HEK293 (cell line): ENCODE data around the gene ERO1B.
A peak's percentile ranks its signal among the peaks of the same experiment; 100 is the strongest.

Experiments used
- ATF2 ChIP-seq: fragments of 450-650 bp; formaldehyde crosslinking; IDR thresholded peaks from 2 replicates; pipeline ENCODE4 v1.5.1; 2016; ENCODE audit warnings: missing biosample characterization, missing genetic modification characterization, low read depth
- IKZF3 ChIP-seq: fragments of 450-650 bp; IDR thresholded peaks from 2 replicates; pipeline ENCODE4 v1.5.0; 2018; ENCODE audit warnings: missing biosample characterization, mild to moderate bottlenecking, missing genetic modification characterization, moderate library complexity
- OSR2 ChIP-seq: fragments of 450-650 bp; formaldehyde crosslinking; IDR thresholded peaks from 2 replicates; pipeline ENCODE4 v1.5.1; 2016; ENCODE audit warnings: missing biosample characterization, missing genetic modification characterization
- PATZ1 ChIP-seq: fragments of 450-650 bp; formaldehyde crosslinking; IDR thresholded peaks from 2 replicates; pipeline ENCODE4 v1.5.1; 2016; ENCODE audit warnings: missing biosample characterization, missing genetic modification characterization
- PRDM10 ChIP-seq: fragments of 450-650 bp; formaldehyde crosslinking; IDR thresholded peaks from 2 replicates; pipeline ENCODE4 v1.5.1; 2016; ENCODE audit warnings: missing biosample characterization, missing genetic modification characterization
- YY1 ChIP-seq: fragments of 450-650 bp; formaldehyde crosslinking; IDR thresholded peaks from 2 replicates; pipeline ENCODE4 v1.5.1; 2018; ENCODE audit warnings: missing biosample characterization, missing genetic modification characterization
- ZBTB21 ChIP-seq: fragments of 450-650 bp; formaldehyde crosslinking; IDR thresholded peaks from 2 replicates; pipeline ENCODE4 v1.5.1; 2017; ENCODE audit warnings: missing biosample characterization, missing genetic modification characterization
- ZBTB44 ChIP-seq: fragments of 450-650 bp; IDR thresholded peaks from 2 replicates; pipeline ENCODE4 v1.5.1; 2018; ENCODE audit warnings: missing biosample characterization, mild to moderate bottlenecking, missing genetic modification characterization
- ZBTB8A ChIP-seq: fragments of 450-650 bp; formaldehyde crosslinking; IDR thresholded peaks from 2 replicates; pipeline ENCODE4 v1.5.1; 2016; ENCODE audit warnings: missing biosample characterization, missing genetic modification characterization
- ZFHX2 ChIP-seq: fragments of 450-650 bp; formaldehyde crosslinking; conservative IDR thresholded peaks from 2 replicates; pipeline ENCODE4 v1.5.1; 2016; ENCODE audit warnings: missing biosample characterization, missing genetic modification characterization
- ZNF112 ChIP-seq: fragments of 450-650 bp; formaldehyde crosslinking; IDR thresholded peaks from 2 replicates; pipeline ENCODE4 v1.5.0; 2017; ENCODE audit warnings: missing biosample characterization, missing genetic modification characterization
- ZNF132 ChIP-seq: fragments of 450-650 bp; formaldehyde crosslinking; IDR thresholded peaks from 2 replicates; pipeline ENCODE4 v1.5.1; 2017; ENCODE audit warnings: missing biosample characterization, missing genetic modification characterization, borderline replicate concordance
- ZNF148 ChIP-seq: fragments of 450-650 bp; formaldehyde crosslinking; IDR thresholded peaks from 2 replicates; pipeline ENCODE4 v1.5.0; 2017; ENCODE audit warnings: missing biosample characterization, missing genetic modification characterization, borderline replicate concordance
- ZNF175 ChIP-seq: fragments of 450-650 bp; formaldehyde crosslinking; IDR thresholded peaks from 2 replicates; pipeline ENCODE4 v1.5.1; 2016; ENCODE audit warnings: missing biosample characterization, missing genetic modification characterization
- ZNF18 ChIP-seq: fragments of 450-650 bp; formaldehyde crosslinking; IDR thresholded peaks from 2 replicates; pipeline ENCODE4 v1.5.1; 2016; ENCODE audit warnings: missing biosample characterization, missing genetic modification characterization
- ZNF292 ChIP-seq: fragments of 450-650 bp; formaldehyde crosslinking; IDR thresholded peaks from 2 replicates; pipeline ENCODE4 v1.5.1; 2016; ENCODE audit warnings: low read depth, missing biosample characterization, missing genetic modification characterization, borderline replicate concordance
- ZNF302 ChIP-seq: fragments of 450-650 bp; formaldehyde crosslinking; IDR thresholded peaks from 2 replicates; pipeline ENCODE4 v1.5.1; 2016; ENCODE audit warnings: missing biosample characterization, missing genetic modification characterization, low read depth
- ZNF341 ChIP-seq: fragments of 450-650 bp; formaldehyde crosslinking; IDR thresholded peaks from 2 replicates; pipeline ENCODE4; 2016; ENCODE audit warnings: low read depth, missing biosample characterization, missing genetic modification characterization
- ZNF501 ChIP-seq: fragments of 450-650 bp; formaldehyde crosslinking; IDR thresholded peaks from 2 replicates; pipeline ENCODE4 v1.5.1; 2016; ENCODE audit warnings: missing biosample characterization, missing genetic modification characterization
- ZNF510 ChIP-seq: fragments of 450-650 bp; formaldehyde crosslinking; IDR thresholded peaks from 2 replicates; pipeline ENCODE4 v1.5.1; 2018; ENCODE audit warnings: mild to moderate bottlenecking, missing genetic modification characterization, missing biosample characterization; ENCODE audit not compliant: insufficient replicate concordance
- ZNF654 ChIP-seq: fragments of 450-650 bp; formaldehyde crosslinking; IDR thresholded peaks from 2 replicates; pipeline ENCODE4 v1.5.1; 2016; ENCODE audit warnings: low read depth, missing biosample characterization, missing genetic modification characterization
- ZNF704 ChIP-seq: fragments of 450-650 bp; formaldehyde crosslinking; IDR thresholded peaks from 2 replicates; pipeline ENCODE4 v1.5.1; 2016; ENCODE audit warnings: missing biosample characterization, missing genetic modification characterization
- ZNF747 ChIP-seq: fragments of 450-650 bp; formaldehyde crosslinking; IDR thresholded peaks from 2 replicates; pipeline ENCODE4 v1.5.1; 2016; ENCODE audit warnings: missing biosample characterization, missing genetic modification characterization
- ZNF785 ChIP-seq: fragments of 450-650 bp; formaldehyde crosslinking; IDR thresholded peaks from 2 replicates; pipeline ENCODE4 v1.5.1; 2016; ENCODE audit warnings: missing biosample characterization, missing genetic modification characterization

ERO1B gene

GRCh38 chr1:236301080-236301957 lies 19.6 kb upstream of the ERO1B start (continued):
- TF ChIP-seq ZBTB44 (tag by site-specific recombination) = peak; percentile 18; the same call in 1 of the 2 replicates
- peak; percentile 71 for TF ChIP-seq OSR2 (tag by site-specific recombination)
- peak; percentile 94 for TF ChIP-seq PRDM10 (tag by site-specific recombination)
- TF ChIP-seq ZNF704 (tag by site-specific recombination) = no peak
- TF ChIP-seq PATZ1 (tag by site-specific recombination) = peak; percentile 49; the same call in 1 of the 2 replicates
- TF ChIP-seq ZBTB21 (tag by site-specific recombination) = peak; percentile 65
- TF ChIP-seq ZNF148 (tag by site-specific recombination) = no peak
- TF ChIP-seq ZNF747 = no peak
- 0 out of 2 replicates have a peak, but pooled peaks have one; percentile 16 for TF ChIP-seq ZBTB8A (tag by site-specific recombination)
- peak; percentile 21; the same call in 1 of the 2 replicates for TF ChIP-seq ZNF18 (tag by site-specific recombination)
- TF ChIP-seq ZNF501 (tag by site-specific recombination) = peak; percentile 59; the same call in 1 of the 2 replicates
- no peak for TF ChIP-seq ZNF654 (tag by site-specific recombination)
- TF ChIP-seq ZNF175 (tag by site-specific recombination) = no peak
- peak; percentile 64 for TF ChIP-seq ZNF341 (tag by site-specific recombination)
- TF ChIP-seq ZNF132 (tag by site-specific recombination) = no peak
- TF ChIP-seq ZNF785 (tag by site-specific recombination) = no peak
- TF ChIP-seq ZNF510 = no peak
- no peak for TF ChIP-seq YY1 (tag by site-specific recombination)
- no peak for TF ChIP-seq ZNF112
- no peak for TF ChIP-seq ZNF302
- TF ChIP-seq ATF2 (tag by site-specific recombination) = peak; percentile 72
- TF ChIP-seq ZNF292 = no peak
- peak; percentile 99 for TF ChIP-seq ZFHX2 (tag by site-specific recombination)
- TF ChIP-seq IKZF3 (tag by site-specific recombination) = no peak
